Gastroesophageal sphincter (tissue), 4 donors: ENCODE data around the gene MAPK11. TPM values are rescaled to one million over a fixed set of nuclear protein-coding genes. Genes with fewer than 3 reads are reported as not detected.
A peak's percentile ranks its signal among the peaks of the same experiment; 100 is the strongest.

Source experiments
- ATAC-seq: fragments of 150-250 bp; one replicate; pipeline ENCODE4 v1.9.1; 2016; ENCODE audit warnings: mild to moderate bottlenecking, moderate library complexity
- H3K27ac ChIP-seq, 4 donors: fragments of 200-600 bp; sonication (generic) in 3 of 4; 1 replicate in 3 of 4; 2 replicates in 1 of 4; pipeline ENCODE4 v1.5.1; 2016 to 2019
- H3K27me3 ChIP-seq: fragments of 200-600 bp; sonication (generic); one replicate; pipeline ENCODE4 v1.5.1; 2019
- H3K36me3 ChIP-seq, 2 donors: fragments of 200-600 bp; sonication (generic); one replicate each; pipeline ENCODE4 v1.5.1; 2019; ENCODE audit warnings: control low read depth in 1 of 2
- H3K4me1 ChIP-seq, 3 donors: fragments of 200-600 bp; sonication (generic); 1 replicate in 2 of 3; 2 replicates in 1 of 3; pipeline ENCODE4 v1.5.1; 2016 to 2019; ENCODE audit warnings: control low read depth in 2 of 3
- H3K4me3 ChIP-seq, 2 donors: fragments of 200-600 bp; sonication (generic); one replicate each; pipeline ENCODE4 v1.5.1; 2019; ENCODE audit warnings: mild to moderate bottlenecking in 1 of 2, moderate library complexity in 1 of 2
- H3K9me3 ChIP-seq, 3 donors: fragments of 200-600 bp; sonication (generic); one replicate each; pipeline ENCODE4 v1.5.1; 2017 to 2019; ENCODE audit warnings: control low read depth in 2 of 3
- CTCF ChIP-seq, 4 experiments: fragments of 200-600 bp in 2 of 4; fragments of 450-650 bp in 2 of 4; sonication (generic) in 1 of 4; IDR thresholded peaks; one replicate each; pipeline ENCODE4 v1.5.1; 2017 to 2019; ENCODE audit warnings: antibody characterized with exemption in 4 of 4, mild to moderate bottlenecking in 2 of 4, moderate library complexity in 2 of 4
- EP300 ChIP-seq: sonication (generic); formaldehyde crosslinking; IDR thresholded peaks from one replicate; pipeline ENCODE4 v1.6.1; 2017; ENCODE audit warnings: antibody characterized with exemption, mild to moderate bottlenecking
- POLR2A ChIP-seq, 2 donors: fragments of 450-650 bp; IDR thresholded peaks; one replicate each; pipeline ENCODE4 v1.6.1; 2017; ENCODE audit warnings: antibody characterized with exemption in 2 of 2, mild to moderate bottlenecking in 2 of 2, moderate library complexity in 1 of 2
- POLR2AphosphoS5 ChIP-seq: sonication (generic); formaldehyde crosslinking; IDR thresholded peaks from one replicate; pipeline ENCODE4 v1.6.1; 2017; ENCODE audit warnings: antibody characterized with exemption
- WGBS, 2 donors: methylation state at CpG; one replicate each; pipeline ENCODE4 v1.1.5; 2018; ENCODE audit warnings: low coverage in 1 of 2; 5-methylcytosine and 5-hydroxymethylcytosine counted together
- total RNA-seq, 4 donors: library from RNA; depleted of rRNA; stranded (reverse); fragments of >200 nt; gene quantifications; one replicate each; pipeline ENCODE4 v1.1.0, GENCODE V29; 2016

The MAPK11 gene
- 10 to 100 TPM in 2 of 4 donors, 1 to 10 TPM in 2; 6.8 to 11.5 (median 10.4) TPM for total RNA-seq

GRCh38 chr22:50269970-50270665 is at the start of gene MAPK11:
TSS of gene MAPK11 (minus strand) at chr22:50270380. CDS start at chr22:50270292, 88 bp downstream.
- Histone ChIP-seq H3K4me3 (peak within 1 kb of the TSS; percentile 38 to 57), H3K27ac (peak within 1 kb of the TSS in 3 of 4 donors; percentile 78 to 82 (median 79)), H3K27me3 (no peaks in the 10 kb centered on the region), H3K36me3 (peaks cover 0 to 4% of the 10 kb centered on the region in 2 donors), H3K9me3 (no peaks in the 10 kb centered on the region), H3K4me1 (peaks cover 2 to 70% (median 44%) of the 10 kb centered on the region in 3 donors)
- peak; percentile 52 for ATAC-seq
- no peak for TF ChIP-seq CTCF (IDR thresholded peaks at IDR 0.05)
- peak; percentile 21 for TF ChIP-seq POLR2AphosphoS5
- WGBS, 2 donors = no CpG with 5 or more reads among the region's 92 CpGs

GRCh38 chr22:50319503-50319951 is 49.3 kb upstream of the MAPK11 start:
- Histone ChIP-seq H3K27me3 (no peaks in the 10 kb centered on the region), H3K9me3 (no peaks in the 10 kb centered on the region), H3K4me1 (no peaks in the 10 kb centered on the region), H3K4me3 (no peak overlapping the region), H3K36me3 (no peaks in the 10 kb centered on the region), H3K27ac (no peak overlapping the region)
- no peak for TF ChIP-seq EP300
- no peak for ATAC-seq
- WGBS, 2 donors = 93% methylated on average over 8 of the region's 15 CpGs; no CpG with 5 or more reads in 1 of the 2 donors

GRCh38 chr22:50318698-50319411 is 48.7 kb upstream of the MAPK11 start:
- H3K9me3 ChIP-seq = no peaks in the 10 kb centered on the region
- no peak for TF ChIP-seq CTCF (IDR thresholded peaks at IDR 0.05)
- no peak for TF ChIP-seq EP300
- no peak for TF ChIP-seq POLR2A (IDR thresholded peaks at IDR 0.05)
- 85 to 100% methylated on average over 3 to 9 of the region's 21 CpGs for WGBS, 2 donors
- no peaks in the 10 kb centered on the region for H3K36me3 ChIP-seq
- no peak overlapping the region for H3K27ac ChIP-seq
- no peak for ATAC-seq
- peaks cover 0 to 4% (median 0%) of the 10 kb centered on the region in 3 donors for H3K4me1 ChIP-seq
- no peak overlapping the region for H3K4me3 ChIP-seq
- no peaks in the 10 kb centered on the region for H3K27me3 ChIP-seq

GRCh38 chr22:50318356-50318697 is 48.1 kb upstream of the MAPK11 start:
- TF ChIP-seq EP300 (no peak), CTCF (IDR thresholded peaks at IDR 0.05) (no peak), POLR2AphosphoS5 (no peak), POLR2A (IDR thresholded peaks at IDR 0.05) (no peak)
- H3K4me1 ChIP-seq = peaks cover 0 to 8% (median 0%) of the 10 kb centered on the region in 3 donors
- H3K27me3 ChIP-seq = no peaks in the 10 kb centered on the region
- H3K27ac ChIP-seq = no peak overlapping the region
- no peaks in the 10 kb centered on the region for H3K9me3 ChIP-seq
- no peak for ATAC-seq
- WGBS, 2 donors = no CpG with 5 or more reads among the region's 7 CpGs
- no peaks in the 10 kb centered on the region for H3K36me3 ChIP-seq
- H3K4me3 ChIP-seq = no peak overlapping the region

- Histone ChIP-seq H3K9me3 (no peaks in the 10 kb centered on the region), H3K36me3 (no peaks in the 10 kb centered on the region), H3K27ac (no peak overlapping the region), H3K4me3 (no peak overlapping the region), H3K27me3 (no peaks in the 10 kb centered on the region), H3K4me1 (peaks cover 0 to 8% (median 0%) of the 10 kb centered on the region in 3 donors)
- TF ChIP-seq EP300 (no peak), CTCF (IDR thresholded peaks at IDR 0.05) (no peak), POLR2AphosphoS5 (no peak), POLR2A (IDR thresholded peaks at IDR 0.05) (no peak)
- WGBS, 2 donors = no CpG with 5 or more reads among the region's 7 CpGs
- ATAC-seq = no peak
Measured at GRCh38 chr22:50317674-50318073, 47.5 kb upstream of the MAPK11 start.
